ENCODE results near the gene PIK3R1.

DNA sequence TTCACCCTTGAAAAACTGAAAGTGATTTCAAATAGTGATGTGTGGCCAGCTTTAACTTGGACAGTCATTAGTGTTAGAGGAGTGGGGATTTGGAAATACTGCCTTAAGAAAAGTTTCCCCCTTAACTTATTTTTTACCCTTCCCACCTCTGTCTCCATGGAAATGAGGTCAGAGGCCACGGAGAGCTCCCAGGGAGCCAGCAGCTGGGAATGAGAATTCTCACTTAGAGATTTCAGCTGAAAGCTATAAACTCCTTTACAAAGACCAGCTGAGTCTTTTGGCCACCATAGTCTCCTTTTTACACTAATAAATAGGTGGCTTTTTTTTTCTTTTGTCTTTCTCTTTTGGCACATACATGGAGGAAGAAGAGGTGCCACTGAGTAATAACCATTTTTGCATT lies 45.7 kb upstream of the PIK3R1 start:
- TF ChIP-seq, protein P1, sequence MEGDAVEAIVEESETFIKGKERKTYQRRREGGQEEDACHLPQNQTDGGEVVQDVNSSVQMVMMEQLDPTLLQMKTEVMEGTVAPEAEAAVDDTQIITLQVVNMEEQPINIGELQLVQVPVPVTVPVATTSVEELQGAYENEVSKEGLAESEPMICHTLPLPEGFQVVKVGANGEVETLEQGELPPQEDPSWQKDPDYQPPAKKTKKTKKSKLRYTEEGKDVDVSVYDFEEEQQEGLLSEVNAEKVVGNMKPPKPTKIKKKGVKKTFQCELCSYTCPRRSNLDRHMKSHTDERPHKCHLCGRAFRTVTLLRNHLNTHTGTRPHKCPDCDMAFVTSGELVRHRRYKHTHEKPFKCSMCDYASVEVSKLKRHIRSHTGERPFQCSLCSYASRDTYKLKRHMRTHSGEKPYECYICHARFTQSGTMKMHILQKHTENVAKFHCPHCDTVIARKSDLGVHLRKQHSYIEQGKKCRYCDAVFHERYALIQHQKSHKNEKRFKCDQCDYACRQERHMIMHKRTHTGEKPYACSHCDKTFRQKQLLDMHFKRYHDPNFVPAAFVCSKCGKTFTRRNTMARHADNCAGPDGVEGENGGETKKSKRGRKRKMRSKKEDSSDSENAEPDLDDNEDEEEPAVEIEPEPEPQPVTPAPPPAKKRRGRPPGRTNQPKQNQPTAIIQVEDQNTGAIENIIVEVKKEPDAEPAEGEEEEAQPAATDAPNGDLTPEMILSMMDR (conservative IDR thresholded peaks at IDR 0.05), result no peak
- no peak for TF ChIP-seq ZFX (IDR thresholded peaks at IDR 0.05)
